H1 (cell line): ENCODE results near the gene LPP. TPM values are rescaled to one million over a fixed set of nuclear protein-coding genes. Genes with fewer than 3 reads are reported as not detected.

ENCODE experiments used
- CTCF ChIA-PET: fragments of 300-600 bp; sonication (Branson Sonifier 250); formaldehyde crosslinking; loops from one replicate; lab custom pipeline; 2021; ENCODE audit not compliant: partially characterized antibody; lab: Charles Lee
- POLR2A ChIA-PET: fragments of 300-600 bp; sonication (Branson Sonifier 250); formaldehyde crosslinking; loops from one replicate; lab custom pipeline; 2021; ENCODE audit warnings: inconsistent platforms; ENCODE audit not compliant: partially characterized antibody; lab: Charles Lee
- DNase-seq, 2 experiments: peaks; one replicate each; pipeline versions ENCODE4 v3.0.0 to v3.0.0-alpha.2; 2010 to 2022; ENCODE audit warnings: low spot score in 2 of 2, low read depth in 1 of 2, mixed read lengths in 1 of 2
- FAIRE-seq: peaks from 2 replicates; lab custom pipeline; 2011; peaks lifted over from hg19 to GRCh38; lab: Jason Lieb, UNC
- H2AFZ ChIP-seq: 2 replicates; pipeline ENCODE4 v1.8.1; 2012; ENCODE audit warnings: low read length, inconsistent platforms
- H2AK5ac ChIP-seq: 2 replicates; pipeline ENCODE4 v1.6.1; 2013; ENCODE audit warnings: low read depth, low read length
- H2BK120ac ChIP-seq: replicated peaks from 2 replicates; pipeline ENCODE3; 2013; ENCODE audit warnings: low read depth, low read length, inconsistent platforms
- H2BK12ac ChIP-seq: 2 replicates; pipeline ENCODE4 v1.6.1; 2013; ENCODE audit warnings: low read depth, low read length
- H2BK15ac ChIP-seq: 2 replicates; pipeline ENCODE4 v1.6.1; 2013; ENCODE audit warnings: low read length
- H2BK20ac ChIP-seq: 2 replicates; pipeline ENCODE4 v1.6.1; 2013; ENCODE audit warnings: low read length
- H2BK5ac ChIP-seq: 2 replicates; pipeline ENCODE4 v1.6.1; 2013; ENCODE audit warnings: low read depth, low read length
- H3K14ac ChIP-seq: 2 replicates; pipeline ENCODE4 v1.6.1; 2013; ENCODE audit warnings: inconsistent platforms; ENCODE audit not compliant: insufficient read length
- H3K18ac ChIP-seq: 2 replicates; pipeline ENCODE4 v1.6.1; 2013; ENCODE audit warnings: low read length; ENCODE audit errors: extremely low read depth
- H3K23ac ChIP-seq: 2 replicates; pipeline ENCODE4 v1.6.1; 2013; ENCODE audit warnings: inconsistent platforms; ENCODE audit not compliant: insufficient read length
- H3K23me2 ChIP-seq: 2 replicates; pipeline ENCODE4 v1.6.1; 2013; ENCODE audit warnings: low read depth, low read length
- H3K27ac ChIP-seq: 2 replicates; pipeline ENCODE4 v1.6.1; 2011; ENCODE audit warnings: low read depth, low read length, inconsistent platforms
- H3K27me3 ChIP-seq, 4 experiments: replicated peaks in 1 of 4; 1 replicate in 1 of 4; 2 replicates in 3 of 4; pipeline versions ENCODE4 v1.6.1 to v1.8.1; 2011 to 2013; ENCODE audit warnings: low read length in 3 of 4, mild to moderate bottlenecking in 3 of 4, inconsistent platforms in 2 of 4, mixed read lengths in 2 of 4, moderate library complexity in 1 of 4; ENCODE audit not compliant: control insufficient read depth in 3 of 4, insufficient read depth in 3 of 4; ENCODE audit errors: extremely low read depth in 1 of 4
- H3K36me3 ChIP-seq, 4 experiments: 2 replicates each; pipeline versions ENCODE4 v1.6.1 to v1.8.1; 2011 to 2013; ENCODE audit warnings: mild to moderate bottlenecking in 4 of 4, low read length in 3 of 4, moderate library complexity in 2 of 4, control low read depth in 1 of 4, inconsistent platforms in 1 of 4; ENCODE audit not compliant: insufficient read depth in 4 of 4, control insufficient read depth in 2 of 4
- H3K4ac ChIP-seq: replicated peaks from 2 replicates; pipeline ENCODE3; 2013; ENCODE audit warnings: low read length, low read depth, mixed read lengths, inconsistent platforms; ENCODE audit not compliant: insufficient read length
- H3K4me1 ChIP-seq, 4 experiments: replicated peaks in 1 of 4; 1 replicate in 1 of 4; 2 replicates in 3 of 4; pipeline versions ENCODE4 v1.6.1 to v1.8.1; 2011 to 2013; ENCODE audit warnings: low read length in 3 of 4, inconsistent platforms in 2 of 4, mixed read lengths in 1 of 4; ENCODE audit not compliant: insufficient read depth in 4 of 4, control insufficient read depth in 3 of 4
- H3K4me2 ChIP-seq, 2 experiments: 2 replicates each; pipeline versions ENCODE4 v1.6.1 to v1.8.1; 2011 to 2013; ENCODE audit warnings: low read depth in 2 of 2, low read length in 2 of 2, control low read depth in 1 of 2, inconsistent platforms in 1 of 2, mild to moderate bottlenecking in 1 of 2; ENCODE audit not compliant: insufficient read depth in 1 of 2
- H3K4me3 ChIP-seq, 4 experiments: fragments of 200-600, 300-600 bp in 1 of 4; sonication (generic), shearing (Covaris generic), sonication (Bioruptor Twin) in 1 of 4; 2 replicates each; pipeline versions ENCODE4 v1.5.1 to v1.8.1; 2011 to 2016; ENCODE audit warnings: low read length in 4 of 4, low read depth in 3 of 4, control low read depth in 2 of 4, inconsistent platforms in 2 of 4, mild to moderate bottlenecking in 2 of 4, mixed read lengths in 1 of 4, moderate library complexity in 1 of 4; ENCODE audit not compliant: insufficient read depth in 2 of 4; ENCODE audit errors: extremely low read depth in 1 of 4
- H3K56ac ChIP-seq: replicated peaks from 2 replicates; pipeline ENCODE3; 2013; ENCODE audit warnings: low read depth, mild to moderate bottlenecking, mixed read lengths, low read length, inconsistent platforms; ENCODE audit not compliant: insufficient read length
- H3K79me1 ChIP-seq: 2 replicates; pipeline ENCODE4 v1.6.1; 2013; ENCODE audit warnings: low read depth, low read length, control low read depth
- H3K79me2 ChIP-seq, 2 experiments: 2 replicates each; pipeline versions ENCODE4 v1.6.1 to v1.8.1; 2012 to 2013; ENCODE audit warnings: low read length in 2 of 2, mild to moderate bottlenecking in 2 of 2, inconsistent platforms in 1 of 2; ENCODE audit not compliant: insufficient read depth in 2 of 2, control insufficient read depth in 1 of 2
- H3K9ac ChIP-seq, 4 experiments: replicated peaks in 1 of 4; 1 replicate in 1 of 4; 2 replicates in 3 of 4; pipeline versions ENCODE4 v1.6.1 to v1.8.1; 2011 to 2013; ENCODE audit warnings: low read depth in 3 of 4, low read length in 3 of 4, control low read depth in 2 of 4, mild to moderate bottlenecking in 2 of 4, moderate library complexity in 2 of 4, inconsistent platforms in 1 of 4; ENCODE audit errors: extremely low read depth in 1 of 4
- H3K9me3 ChIP-seq, 2 experiments: 2 replicates each; pipeline versions ENCODE4 v1.6.1 to v1.8.1; 2012 to 2013; ENCODE audit warnings: mild to moderate bottlenecking in 2 of 2, moderate library complexity in 2 of 2, control low read depth in 1 of 2, inconsistent platforms in 1 of 2, low read depth in 1 of 2, low read length in 1 of 2, mixed read lengths in 1 of 2; ENCODE audit not compliant: insufficient read depth in 2 of 2
- H4K20me1 ChIP-seq, 2 experiments: replicated peaks in 1 of 2; 2 replicates each; pipeline versions ENCODE3 to v1.8.1; 2011 to 2013; ENCODE audit warnings: inconsistent platforms in 2 of 2, low read length in 2 of 2, mild to moderate bottlenecking in 1 of 2; ENCODE audit not compliant: insufficient read depth in 2 of 2, control insufficient read depth in 1 of 2
- H4K5ac ChIP-seq: 2 replicates; pipeline ENCODE4 v1.6.1; 2013; ENCODE audit warnings: low read length, low read depth, mixed read lengths, inconsistent platforms; ENCODE audit not compliant: insufficient read length
- H4K8ac ChIP-seq: 2 replicates; pipeline ENCODE4 v1.8.0; 2013; ENCODE audit warnings: mild to moderate bottlenecking, moderate library complexity, low read length, inconsistent platforms; ENCODE audit not compliant: insufficient read depth; ENCODE audit errors: extremely low read depth
- H4K91ac ChIP-seq: replicated peaks from 2 replicates; pipeline ENCODE3; 2013; ENCODE audit warnings: low read length, mixed read lengths, inconsistent platforms; ENCODE audit not compliant: insufficient read length
- CHD2 ChIP-seq: IDR thresholded peaks from 2 replicates; pipeline ENCODE4 v1.6.1; 2012; ENCODE audit warnings: low read length, improper control_type of control experiment
- EGR1 ChIP-seq: IDR thresholded peaks from 2 replicates; pipeline ENCODE4 v1.6.1; 2011; ENCODE audit warnings: low read depth, low read length, borderline replicate concordance
- JUND ChIP-seq: IDR thresholded peaks from 2 replicates; pipeline ENCODE4 v1.6.1; 2011; ENCODE audit warnings: mild to moderate bottlenecking, improper control_type of control experiment, low read length
- SIN3A ChIP-seq, 2 experiments: IDR thresholded peaks in 1 of 2; conservative IDR thresholded peaks in 1 of 2; 2 replicates each; pipeline ENCODE4 v1.6.1; 2011 to 2012; ENCODE audit warnings: low read length in 2 of 2, improper control_type of control experiment in 1 of 2, low read depth in 1 of 2, mild to moderate bottlenecking in 1 of 2
- YY1 ChIP-seq: IDR thresholded peaks from 2 replicates; pipeline ENCODE4 v1.6.1; 2011; ENCODE audit warnings: low read depth, mild to moderate bottlenecking, low read length
- WGBS, 2 experiments: shearing (Covaris generic) in 1 of 2; methylation state at CpG; one replicate each; pipeline versions ENCODE4 v1.1.6 to v1.1.7; 2013 to 2015; ENCODE audit warnings: low lambda C conversion rate in 2 of 2, mixed read lengths in 2 of 2, inconsistent platforms in 1 of 2, low coverage in 1 of 2, missing lambda C conversion rate in 1 of 2; ENCODE audit not compliant: insufficient replicate concordance in 2 of 2, insufficient coverage in 1 of 2, insufficient read length in 1 of 2; ENCODE audit errors: extremely low coverage in 1 of 2, missing lambda C conversion rate in 1 of 2; 5-methylcytosine and 5-hydroxymethylcytosine counted together
- polyA plus RNA-seq, 7 experiments: library from polyadenylated mRNA; depleted of rRNA in 3 of 7; stranded (reverse) in 5 of 7; unstranded in 2 of 7; fragments of >200 nt in 5 of 7; fragments of 200-250 nt in 2 of 7; gene quantifications; 1 replicate in 5 of 7; 2 replicates in 1 of 7; 4 replicates in 1 of 7; pipeline versions ENCODE4 v1.2.1 to v1.2.3, GENCODE V29; 2011 to 2013; ENCODE audit warnings: missing spikeins in 2 of 7, mixed read lengths in 2 of 7
- total RNA-seq: library from RNA; stranded (reverse); fragmentation: NEBNext Ultra II Directional; extraction: Animal tissue kit (Norgen Biotek cat#: 25700); gene quantifications from 2 replicates; pipeline ENCODE4 v1.2.1, GENCODE V29; 2021

The LPP gene
- total and polyA plus RNA-seq, 2 of the 8 experiments (the other 6 are each of a cell fraction or from before 2014, with no cell fraction given): 10.0 to 53.3 TPM

DNA sequence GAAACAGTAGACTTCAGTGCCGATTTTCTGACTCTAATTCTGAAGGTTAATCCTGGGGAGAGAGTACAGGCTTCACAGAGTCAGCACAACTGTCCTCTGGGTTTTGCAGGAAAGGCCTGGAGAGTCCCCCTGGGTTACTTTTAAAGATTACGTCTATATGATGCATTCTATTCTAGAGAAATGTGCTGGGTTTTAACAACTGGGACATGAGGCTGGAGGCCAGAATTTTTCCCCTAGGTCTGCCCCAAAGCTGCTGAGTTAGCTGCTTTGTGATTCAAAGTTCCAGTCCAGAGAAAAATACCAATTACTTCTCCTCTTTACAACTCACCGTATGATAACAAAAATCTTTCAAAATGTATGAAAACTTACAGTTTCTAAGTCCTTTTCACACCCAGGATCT lies 777.1 kb downstream of the LPP start:
- ChIA-PET POLR2A (no interaction called here), CTCF (interaction anchor here (1.5 to 6.9 kb wide), 2 partner anchors 12 to 23 kb away, joined by 7 to 49 read pairs; no protein-coding TSS in a partner anchor)
- Histone ChIP-seq H4K91ac (no peak overlapping the region), H3K4me2 (no peak overlapping the region), H2BK12ac (no peak overlapping the region), H3K79me1 (no peaks in the 10 kb centered on the region), H3K9ac (no peak overlapping the region), H4K8ac (no peak overlapping the region), H3K36me3 (no peaks in the 10 kb centered on the region), H2AK5ac (no peak overlapping the region; the same call in 1 of the 2 replicates), H4K5ac (no peak overlapping the region), H2BK15ac (no peak overlapping the region), H3K9me3 (no peaks in the 10 kb centered on the region), H3K14ac (no peak overlapping the region), H3K56ac (no peak overlapping the region), H3K79me2 (no peaks in the 10 kb centered on the region), H3K23ac (no peak overlapping the region), H3K23me2 (no peaks in the 10 kb centered on the region), H3K4me1 (no peaks in the 10 kb centered on the region), H3K4ac (no peak overlapping the region), H4K20me1 (no peaks in the 10 kb centered on the region), H3K27ac (no peak overlapping the region), H2BK5ac (no peak overlapping the region), H2AFZ (peak overlapping the region; percentile 88; the same call in 1 of the 2 replicates), H3K18ac (no peak overlapping the region), H3K27me3 (no peaks in the 10 kb centered on the region), H2BK20ac (no peak overlapping the region), H2BK120ac (no peak overlapping the region), H3K4me3 (no peak overlapping the region)
- WGBS, 2 experiments: 52% methylated on average over 3 of the region's 3 CpGs; no CpG with 5 or more reads in 1 of the 2 experiments
- no peak for FAIRE-seq
- no peak for DNase-seq
- no peak for TF ChIP-seq CHD2
- no peak for TF ChIP-seq JUND
- no peak for TF ChIP-seq YY1
- no peak for TF ChIP-seq SIN3A (conservative IDR thresholded peaks at IDR 0.05 in 1 of 2, IDR thresholded peaks at IDR 0.05 in 1 of 2; ENCODE audit: low read depth in 1 of 2, low read length in 2 of 2)
- TF ChIP-seq EGR1: no peak
